Measurements from ENCODE around the gene AUNIP. TPM values are rescaled to one million over a fixed set of nuclear protein-coding genes. Genes with fewer than 3 reads are reported as not detected.

Gene AUNIP
- total and polyA plus RNA-seq, 11 donors = 0.19 to 1.5 (median 0.26) TPM; not detected in 7

DNA sequence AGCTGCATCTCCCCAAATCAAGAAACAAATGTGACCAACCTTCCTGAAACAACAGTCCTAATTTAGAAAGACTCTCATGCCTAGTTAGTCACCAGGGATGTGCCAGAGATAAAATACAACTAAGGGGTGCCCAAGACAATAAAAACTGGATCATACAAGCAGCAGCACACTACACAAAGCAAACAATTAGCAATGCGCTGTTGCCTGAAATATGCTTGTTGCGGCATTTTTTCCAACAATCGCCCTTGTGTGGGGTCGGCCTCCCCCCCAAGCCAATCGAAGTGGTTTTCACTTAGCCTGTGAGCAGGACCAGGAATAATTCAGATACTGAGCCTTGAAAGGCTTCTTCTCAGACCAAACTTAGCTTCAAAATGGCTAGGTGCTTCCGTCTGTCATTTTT is 48.3 kb upstream of the AUNIP start:
- Histone ChIP-seq H3K27me3 (no peaks in the 10 kb centered on the region), H3K27ac (peak overlapping the region in 3 of 12 donors; percentile 55 to 82 (median 76)), H3K9me3 (no peaks in the 10 kb centered on the region), H3K4me3 (no peak overlapping the region), H3K4me1 (peaks cover 4 to 26% (median 20%) of the 10 kb centered on the region in 12 donors), H3K36me3 (peaks cover 0 to 9% (median 7%) of the 10 kb centered on the region in 9 donors)
- intact Hi-C loops (cut with DNase I) = loop anchor here in 2 of 10 donors (10.0 kb wide), 2 partner anchors 247 to 257 kb away; partner anchors contain the start of genes C1orf232 (in 1 of the 2), FAM110D (in 1 of the 2) and ZNF593 (in 1 of the 2)
- DNase-seq (no peak), ATAC-seq (no peak)
- TF ChIP-seq, protein P1, sequence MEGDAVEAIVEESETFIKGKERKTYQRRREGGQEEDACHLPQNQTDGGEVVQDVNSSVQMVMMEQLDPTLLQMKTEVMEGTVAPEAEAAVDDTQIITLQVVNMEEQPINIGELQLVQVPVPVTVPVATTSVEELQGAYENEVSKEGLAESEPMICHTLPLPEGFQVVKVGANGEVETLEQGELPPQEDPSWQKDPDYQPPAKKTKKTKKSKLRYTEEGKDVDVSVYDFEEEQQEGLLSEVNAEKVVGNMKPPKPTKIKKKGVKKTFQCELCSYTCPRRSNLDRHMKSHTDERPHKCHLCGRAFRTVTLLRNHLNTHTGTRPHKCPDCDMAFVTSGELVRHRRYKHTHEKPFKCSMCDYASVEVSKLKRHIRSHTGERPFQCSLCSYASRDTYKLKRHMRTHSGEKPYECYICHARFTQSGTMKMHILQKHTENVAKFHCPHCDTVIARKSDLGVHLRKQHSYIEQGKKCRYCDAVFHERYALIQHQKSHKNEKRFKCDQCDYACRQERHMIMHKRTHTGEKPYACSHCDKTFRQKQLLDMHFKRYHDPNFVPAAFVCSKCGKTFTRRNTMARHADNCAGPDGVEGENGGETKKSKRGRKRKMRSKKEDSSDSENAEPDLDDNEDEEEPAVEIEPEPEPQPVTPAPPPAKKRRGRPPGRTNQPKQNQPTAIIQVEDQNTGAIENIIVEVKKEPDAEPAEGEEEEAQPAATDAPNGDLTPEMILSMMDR (IDR thresholded peaks at IDR 0.05) = no peak
- TF ChIP-seq POLR2A (IDR thresholded peaks at IDR 0.05) = no peak
- 92 to 96% (median 94%) methylated on average over 6 of the region's 6 CpGs for WGBS, 4 donors

DNA sequence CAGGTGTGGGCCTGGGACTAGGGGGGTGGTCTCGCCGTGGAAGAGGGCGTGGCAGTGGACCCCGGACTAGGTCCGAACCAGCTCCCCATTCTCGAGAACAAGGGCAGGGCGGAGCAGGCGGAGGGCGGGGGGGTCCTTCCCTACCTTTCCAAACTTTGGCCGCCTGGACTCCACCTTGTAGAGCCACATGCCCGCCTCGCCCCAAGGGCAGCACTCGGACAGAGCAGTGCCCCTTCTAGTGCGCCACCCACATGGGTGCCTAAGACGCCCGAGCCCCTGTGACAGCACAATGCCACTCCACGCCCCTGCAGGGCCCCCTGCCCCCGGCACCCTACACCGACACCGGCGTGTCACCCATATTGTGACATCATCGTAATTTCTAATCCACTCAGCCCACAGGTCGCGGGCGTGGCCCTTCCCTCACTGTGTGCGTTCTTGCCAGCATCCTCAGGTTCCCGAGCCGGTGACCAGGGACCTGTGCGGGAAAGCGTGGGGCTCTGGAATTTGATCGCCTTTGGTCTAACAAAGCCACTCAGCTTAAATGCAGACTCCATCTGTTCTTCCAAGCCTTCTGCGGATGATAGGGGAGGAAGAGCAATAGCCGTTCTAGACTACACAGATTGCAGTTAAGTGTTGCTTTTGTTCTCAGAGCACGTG is 47.5 kb upstream of the AUNIP start:
- Histone ChIP-seq H3K27ac (peak overlapping the region in 9 of 12 donors; percentile 37 to 82 (median 63)), H3K4me3 (peak overlapping the region in 11 of 12 donors; percentile 61 to 85 (median 67)), H3K36me3 (peaks cover 0 to 15% (median 12%) of the 10 kb centered on the region in 9 donors), H3K9me3 (no peaks in the 10 kb centered on the region), H3K27me3 (no peaks in the 10 kb centered on the region), H3K4me1 (peaks cover 4 to 30% (median 20%) of the 10 kb centered on the region in 12 donors)
- ATAC-seq (peak in 2 of 4 donors; percentile 2 to 10), DNase-seq (peak in 2 of 5 donors; percentile 48 to 68)
- intact Hi-C loops (cut with DNase I) = loop anchor here in 2 of 10 donors (10.0 kb wide), 2 partner anchors 248 to 258 kb away; partner anchors contain the start of genes C1orf232 (in 1 of the 2), FAM110D (in 1 of the 2) and ZNF593 (in 1 of the 2)
- TF ChIP-seq, protein P1 (IDR thresholded peaks at IDR 0.05) = no peak
- TF ChIP-seq POLR2A (IDR thresholded peaks at IDR 0.05) = no peak
- WGBS, 4 donors = 14 to 19% (median 17%) methylated on average over 20 to 34 of the region's 34 CpGs

DNA sequence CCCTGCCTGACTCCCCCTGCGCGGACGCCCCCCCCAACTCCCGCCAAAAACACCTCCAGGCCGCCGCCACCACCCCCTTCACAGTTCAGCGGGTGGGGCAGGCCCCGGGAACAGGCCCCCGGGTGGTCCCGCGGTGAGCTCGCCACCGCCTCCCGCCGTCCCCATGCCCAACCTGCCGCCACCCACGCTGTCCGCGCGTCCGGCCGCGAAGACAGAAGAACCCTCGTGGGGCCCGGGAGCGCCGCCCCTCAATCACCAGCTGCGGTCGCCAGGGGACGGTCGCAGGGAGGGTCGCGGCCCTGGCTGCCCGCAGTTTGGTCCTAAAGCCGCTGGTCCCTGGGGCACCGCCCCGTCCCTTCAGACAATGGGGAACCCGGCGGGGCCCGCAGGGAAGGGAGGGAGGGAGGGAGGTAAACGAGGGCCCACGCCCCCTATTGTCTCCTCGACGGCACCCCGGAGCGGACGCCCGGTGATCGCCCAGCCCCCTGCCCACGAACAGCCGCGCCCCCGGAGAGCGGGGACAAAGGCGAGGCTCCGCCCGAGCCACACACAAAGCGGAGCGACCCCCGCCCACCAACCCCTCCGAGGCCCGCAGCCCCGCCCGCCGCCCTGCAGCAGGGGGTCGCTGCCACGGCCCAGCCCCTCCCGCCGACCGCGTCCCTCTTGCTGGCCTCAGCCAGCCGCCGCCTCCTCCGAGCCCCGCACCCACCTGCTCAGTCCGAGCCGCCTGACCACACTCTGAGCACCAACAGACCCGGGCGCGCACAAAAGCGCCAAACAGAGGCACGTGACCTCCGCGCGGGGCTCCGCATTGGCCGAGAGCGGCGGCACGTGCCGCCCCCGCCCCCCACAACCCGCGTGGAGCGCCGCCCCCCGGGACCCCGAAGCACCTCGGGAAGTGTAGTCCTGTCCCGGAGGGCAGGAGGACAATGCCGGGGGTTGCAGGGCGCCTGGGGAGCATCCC is 46.7 kb upstream of the AUNIP start, which contains the start of gene STMN1:
TSS of gene STMN1 (minus strand) at position 740 of the 964 bp plus-strand sequence. CDS start 1,743 bp downstream, outside the sequence.
- H3K27ac ChIP-seq = peak within 1 kb of the TSS in 11 of 12 donors; percentile 40 to 82 (median 63)
- ATAC-seq (peak; percentile 87 to 96 (median 94)), DNase-seq (peak; percentile 91 to 96 (median 93))
- H3K4me1 ChIP-seq = peaks cover 4 to 30% (median 20%) of the 10 kb centered on the region in 12 donors
- H3K4me3 ChIP-seq = peak within 1 kb of the TSS; percentile 59 to 85 (median 67)
- intact Hi-C loops (cut with DNase I) = loop anchor here in 4 of 10 donors (2.0 to 10.0 kb wide), 3 partner anchors 93 to 259 kb away; partner anchors contain the start of genes PAFAH2 (in 3 of the 4), C1orf232 (in 1 of the 4), FAM110D (in 1 of the 4) and ZNF593 (in 1 of the 4)
- no peaks in the 10 kb centered on the region for H3K27me3 ChIP-seq
- no peaks in the 10 kb centered on the region for H3K9me3 ChIP-seq
- WGBS, 4 donors = 0 to 1% (median 1%) methylated on average over 3 to 102 of the region's 102 CpGs
- TF ChIP-seq POLR2A (IDR thresholded peaks at IDR 0.05) = peak; percentile 54 to 88
- TF ChIP-seq, protein P1 (IDR thresholded peaks at IDR 0.05) = peak in 1 of 12 donors; percentile 8
- H3K36me3 ChIP-seq = peaks cover 0 to 23% (median 18%) of the 10 kb centered on the region in 9 donors

Measured in heart left ventricle (tissue), 16 donors.